ENCODE results near the gene WFIKKN1. TPM values are rescaled to one million over a fixed set of nuclear protein-coding genes. Genes with fewer than 3 reads are reported as not detected.

WFIKKN1 gene
- total RNA-seq, 6 experiments from 2014 or later: 0.02 to 0.14 TPM; not detected in 4

DNA sequence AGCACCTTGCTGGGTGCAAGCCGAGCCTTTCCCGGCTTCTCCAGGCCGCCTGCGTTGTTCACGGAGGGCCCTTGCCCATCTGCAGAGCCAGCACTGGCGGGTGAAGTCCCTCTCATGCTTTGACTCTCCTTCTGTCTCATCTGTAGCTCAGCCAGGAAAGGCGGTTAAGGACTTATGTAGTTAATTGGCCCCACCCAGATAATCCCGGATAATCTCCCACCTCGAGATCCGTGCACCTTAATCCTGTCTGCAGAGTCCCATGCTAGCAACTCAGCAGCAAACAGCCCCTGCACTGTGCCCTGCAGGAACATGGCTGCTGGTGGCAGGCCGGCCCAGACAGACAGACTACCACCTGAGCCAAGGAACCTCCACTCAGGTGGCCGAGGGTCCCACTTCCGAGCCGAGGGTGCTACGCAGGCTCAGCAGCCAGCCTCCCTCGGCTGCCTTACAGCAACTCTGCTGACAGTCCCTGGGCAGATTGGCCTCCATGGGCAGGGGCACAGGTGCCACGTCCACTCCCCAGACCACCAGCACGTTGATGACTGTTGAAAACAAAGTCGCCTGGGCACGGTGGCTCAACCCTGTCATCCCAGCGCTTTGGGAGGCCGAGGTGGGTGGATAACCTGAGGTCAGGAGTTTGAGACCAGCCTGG, 24.0 kb upstream of the WFIKKN1 start:
- Mint-ChIP-seq H3K9me3 (peaks cover 26% of the 10 kb centered on the region), H3K27ac (no peak overlapping the region), H3K36me3 (ENCODE audit: low read depth) (peaks cover 13% of the 10 kb centered on the region), H3K27me3 (ENCODE audit: insufficient read depth) (peaks cover 6% of the 10 kb centered on the region), H3K4me3 (no peak overlapping the region), H3K4me1 (ENCODE audit: low read depth) (no peaks in the 10 kb centered on the region)
- no peak for DNase-seq
- TF ChIP-seq, protein P1, sequence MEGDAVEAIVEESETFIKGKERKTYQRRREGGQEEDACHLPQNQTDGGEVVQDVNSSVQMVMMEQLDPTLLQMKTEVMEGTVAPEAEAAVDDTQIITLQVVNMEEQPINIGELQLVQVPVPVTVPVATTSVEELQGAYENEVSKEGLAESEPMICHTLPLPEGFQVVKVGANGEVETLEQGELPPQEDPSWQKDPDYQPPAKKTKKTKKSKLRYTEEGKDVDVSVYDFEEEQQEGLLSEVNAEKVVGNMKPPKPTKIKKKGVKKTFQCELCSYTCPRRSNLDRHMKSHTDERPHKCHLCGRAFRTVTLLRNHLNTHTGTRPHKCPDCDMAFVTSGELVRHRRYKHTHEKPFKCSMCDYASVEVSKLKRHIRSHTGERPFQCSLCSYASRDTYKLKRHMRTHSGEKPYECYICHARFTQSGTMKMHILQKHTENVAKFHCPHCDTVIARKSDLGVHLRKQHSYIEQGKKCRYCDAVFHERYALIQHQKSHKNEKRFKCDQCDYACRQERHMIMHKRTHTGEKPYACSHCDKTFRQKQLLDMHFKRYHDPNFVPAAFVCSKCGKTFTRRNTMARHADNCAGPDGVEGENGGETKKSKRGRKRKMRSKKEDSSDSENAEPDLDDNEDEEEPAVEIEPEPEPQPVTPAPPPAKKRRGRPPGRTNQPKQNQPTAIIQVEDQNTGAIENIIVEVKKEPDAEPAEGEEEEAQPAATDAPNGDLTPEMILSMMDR (IDR thresholded peaks at IDR 0.05): no peak

DNA sequence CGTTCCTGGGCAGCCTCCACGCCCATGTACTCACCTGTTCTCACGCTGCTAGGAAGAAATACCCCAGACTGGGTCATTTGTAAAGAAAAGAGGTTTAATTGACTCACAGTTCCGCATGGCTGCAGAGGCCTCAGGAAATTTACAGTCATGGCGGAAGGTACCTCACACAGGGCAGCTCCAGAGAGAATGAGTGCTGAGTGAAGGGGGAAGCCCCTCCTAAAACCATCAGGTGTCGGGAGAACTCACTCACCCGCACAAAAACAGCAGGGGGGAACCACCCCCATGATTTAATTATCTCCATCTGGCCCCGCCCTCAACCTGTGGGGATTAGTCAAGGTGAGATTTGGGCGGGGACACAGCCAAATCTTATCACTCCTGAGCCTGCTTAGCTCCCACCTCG, 22.8 kb upstream of the WFIKKN1 start:
- Mint-ChIP-seq H3K36me3 (ENCODE audit: low read depth) (peaks cover 13% of the 10 kb centered on the region), H3K27ac (no peak overlapping the region), H3K4me3 (no peak overlapping the region), H3K9me3 (peaks cover 26% of the 10 kb centered on the region), H3K4me1 (ENCODE audit: low read depth) (no peaks in the 10 kb centered on the region), H3K27me3 (ENCODE audit: insufficient read depth) (peaks cover 6% of the 10 kb centered on the region)
- DNase-seq: no peak
- TF ChIP-seq, protein P1 (IDR thresholded peaks at IDR 0.05): no peak

DNA sequence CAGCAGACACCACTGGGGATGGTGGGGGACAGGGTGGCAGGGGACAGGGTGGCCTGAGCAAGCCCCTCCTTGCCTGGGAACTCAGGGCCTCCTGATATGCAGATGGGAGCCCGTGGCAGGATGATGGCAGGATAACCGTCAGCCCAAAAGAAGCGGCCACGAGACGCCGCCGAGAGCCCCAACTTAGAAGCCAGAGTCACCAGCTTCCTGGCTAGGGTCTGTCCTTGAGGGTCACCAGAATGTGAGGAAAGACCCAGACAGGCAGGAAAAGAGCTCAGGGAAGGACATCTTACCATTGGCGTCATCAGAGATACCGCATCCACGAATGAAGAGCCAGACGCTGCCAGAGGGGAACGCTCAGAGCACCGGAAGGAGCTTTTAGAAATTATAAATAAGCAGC, 21.5 kb upstream of the WFIKKN1 start:
- peaks cover 6% of the 10 kb centered on the region for H3K27me3 Mint-ChIP-seq (ENCODE audit: insufficient read depth)
- H3K9me3 Mint-ChIP-seq: peaks cover 35% of the 10 kb centered on the region
- TF ChIP-seq, protein P1 (IDR thresholded peaks at IDR 0.05): no peak
- no peak overlapping the region for H3K27ac Mint-ChIP-seq
- H3K4me1 Mint-ChIP-seq (ENCODE audit: low read depth): no peaks in the 10 kb centered on the region
- peaks cover 23% of the 10 kb centered on the region for H3K36me3 Mint-ChIP-seq (ENCODE audit: low read depth)
- H3K4me3 Mint-ChIP-seq: no peak overlapping the region
- DNase-seq: no peak

DNA sequence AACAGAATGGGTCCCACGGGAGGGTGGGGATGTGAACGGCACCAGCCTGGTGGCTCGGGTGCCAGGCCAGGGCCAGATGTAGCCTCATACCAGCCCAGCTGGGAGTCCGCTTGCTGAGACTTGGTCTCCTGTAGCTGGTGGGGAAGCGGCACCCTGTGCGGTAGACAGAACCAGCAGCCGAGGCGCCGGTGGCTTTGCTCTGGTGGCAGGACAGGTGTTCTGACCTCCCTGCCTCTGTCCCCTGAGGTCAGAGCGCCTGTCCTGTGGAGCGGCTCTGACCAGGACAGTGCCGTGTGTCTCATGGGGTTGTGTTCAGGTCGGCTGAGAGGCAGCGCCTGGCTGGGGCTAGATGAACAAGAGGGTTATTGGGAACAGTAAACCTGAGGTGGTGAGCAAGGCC, 20.8 kb upstream of the WFIKKN1 start:
- TF ChIP-seq, protein P1 (IDR thresholded peaks at IDR 0.05): no peak
- no peak for DNase-seq
- peaks cover 29% of the 10 kb centered on the region for H3K36me3 Mint-ChIP-seq (ENCODE audit: low read depth)
- peaks cover 34% of the 10 kb centered on the region for H3K9me3 Mint-ChIP-seq
- H3K27me3 Mint-ChIP-seq (ENCODE audit: insufficient read depth): peaks cover 6% of the 10 kb centered on the region
- no peaks in the 10 kb centered on the region for H3K4me1 Mint-ChIP-seq (ENCODE audit: low read depth)
- H3K4me3 Mint-ChIP-seq: no peak overlapping the region
- H3K27ac Mint-ChIP-seq: no peak overlapping the region; the same call in 1 of the 2 replicates

DNA sequence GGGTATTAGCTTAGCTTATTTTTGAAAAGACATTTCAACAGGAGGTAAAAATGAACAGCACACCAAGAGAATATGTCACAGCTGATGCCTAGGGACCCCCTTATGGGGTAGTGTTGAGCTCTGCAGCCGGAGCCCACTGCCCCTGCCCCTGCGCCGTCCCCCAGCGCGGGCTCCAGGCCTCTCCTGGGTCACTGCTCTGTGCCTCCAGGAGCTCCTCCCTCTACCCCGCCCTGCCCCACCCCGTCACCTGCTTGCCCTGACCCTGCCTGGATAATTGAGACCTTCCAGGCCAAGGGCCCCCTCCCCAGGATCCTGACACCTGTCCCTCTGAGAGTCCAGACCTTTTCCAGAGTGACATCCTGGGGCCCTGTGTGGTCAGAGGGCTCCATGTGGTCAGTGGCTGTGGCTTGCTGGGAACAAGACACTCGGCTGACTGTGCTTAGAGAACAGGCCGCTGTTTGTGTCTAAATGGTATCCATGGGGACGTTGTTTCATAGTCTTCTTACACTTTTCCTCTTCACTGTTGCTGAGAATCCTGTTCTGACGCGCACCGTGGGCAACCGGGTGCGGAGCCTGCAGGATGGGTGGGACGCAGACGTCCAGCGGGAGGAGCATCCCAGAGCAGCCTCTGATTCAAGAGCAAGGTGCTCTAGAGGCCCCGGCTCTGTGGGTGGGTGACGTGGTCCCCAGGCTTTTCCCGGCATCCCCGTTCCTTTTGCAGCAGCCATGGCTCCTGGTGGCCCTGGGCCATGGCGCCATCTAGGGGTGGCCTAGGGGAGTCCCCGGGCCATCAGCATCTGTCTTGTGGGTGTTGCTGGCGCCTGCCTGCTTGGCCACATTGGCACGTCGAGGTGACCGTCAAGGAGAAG, 20.0 kb upstream of the WFIKKN1 start:
- Mint-ChIP-seq H3K4me1 (ENCODE audit: low read depth) (no peaks in the 10 kb centered on the region), H3K4me3 (no peak overlapping the region)

More for the DNA sequence above, 20.0 kb upstream of the WFIKKN1 start:
- peaks cover 24% of the 10 kb centered on the region for H3K36me3 Mint-ChIP-seq (ENCODE audit: low read depth)
- TF ChIP-seq, protein P1 (IDR thresholded peaks at IDR 0.05): peak; percentile 61; the same call in 1 of the 2 replicates
- no peak for DNase-seq
- no peak overlapping the region; the same call in 1 of the 2 replicates for H3K27ac Mint-ChIP-seq
- H3K9me3 Mint-ChIP-seq: peaks cover 27% of the 10 kb centered on the region
- peaks cover 6% of the 10 kb centered on the region for H3K27me3 Mint-ChIP-seq (ENCODE audit: insufficient read depth)
